Smooth muscle cell (in vitro differentiated cells): ENCODE results near the gene FOXB2. TPM values are rescaled to one million over a fixed set of nuclear protein-coding genes. Genes with fewer than 3 reads are reported as not detected.

ENCODE experiments used
- DNase-seq: peaks from one replicate; lab custom pipeline; 2025; ENCODE audit not compliant: unreplicated experiment; lab: John Stamatoyannopoulos, UW
- H2AFZ ChIP-seq: fragments of 200-600 bp; sonication (generic); 2 replicates; pipeline ENCODE4 v1.6.0; 2016; ENCODE audit warnings: antibody characterized with exemption, low read depth, mild to moderate bottlenecking
- H3F3A ChIP-seq: fragments of 200-600 bp; sonication (generic); 2 replicates; pipeline ENCODE4 v1.6.0; 2017; ENCODE audit warnings: antibody characterized with exemption, low read depth
- H3K27ac ChIP-seq: fragments of 200-600 bp; sonication (generic); 2 replicates; pipeline ENCODE4 v1.5.1; 2016; ENCODE audit warnings: low read depth, mild to moderate bottlenecking
- H3K27me3 ChIP-seq: fragments of 200-600 bp; sonication (generic); 2 replicates; pipeline ENCODE4 v1.6.1; 2016; ENCODE audit warnings: low read depth, mild to moderate bottlenecking
- H3K36me3 ChIP-seq: fragments of 200-600 bp; sonication (generic); 2 replicates; pipeline ENCODE4 v1.5.1; 2016; ENCODE audit warnings: low read depth
- H3K4me1 ChIP-seq: fragments of 200-600 bp; sonication (generic); 2 replicates; pipeline ENCODE4 v1.5.1; 2016; ENCODE audit warnings: low read depth
- H3K4me2 ChIP-seq: fragments of 200-600 bp; sonication (generic); 2 replicates; pipeline ENCODE4 v1.6.0; 2016; ENCODE audit warnings: mild to moderate bottlenecking
- H3K4me3 ChIP-seq: fragments of 200-600 bp; sonication (generic); 2 replicates; pipeline ENCODE4 v1.5.1; 2016; ENCODE audit warnings: mild to moderate bottlenecking
- H3K79me2 ChIP-seq: fragments of 200-600 bp; sonication (generic); 2 replicates; pipeline ENCODE4 v1.6.0; 2016; ENCODE audit warnings: low read depth, mild to moderate bottlenecking
- H3K9ac ChIP-seq: fragments of 200-600 bp; sonication (generic); 2 replicates; pipeline ENCODE4 v1.6.0; 2016; ENCODE audit warnings: low read depth
- H3K9me3 ChIP-seq: fragments of 200-600 bp; sonication (generic); replicated peaks from 2 replicates; pipeline ENCODE4 v1.5.1; 2016; ENCODE audit warnings: low read depth
- H4K20me1 ChIP-seq: fragments of 200-600 bp; sonication (generic); 2 replicates; pipeline ENCODE4 v1.6.0; 2016; ENCODE audit warnings: low read depth
- CTCF ChIP-seq: fragments of 200-600 bp; sonication (generic); IDR thresholded peaks from 2 replicates; pipeline ENCODE4 v1.5.1; 2017; ENCODE audit warnings: borderline replicate concordance, mild to moderate bottlenecking, antibody characterized with exemption; ENCODE audit not compliant: insufficient read depth, poor library complexity, severe bottlenecking
- WGBS: methylation state at CpG from one replicate; pipeline ENCODE4 v1.1.7; 2016; ENCODE audit warnings: low lambda C conversion rate; 5-methylcytosine and 5-hydroxymethylcytosine counted together
- polyA plus RNA-seq: library from polyadenylated mRNA; unstranded; fragments of >200 nt; fragmentation: Nextera tagmentation; extraction: Ambion mirVana; gene quantifications from 2 replicates; pipeline ENCODE4 v1.2.1, GENCODE V29; 2016
- total RNA-seq: library from RNA; depleted of rRNA; stranded (reverse); fragments of >200 nt; gene quantifications from 2 replicates; pipeline ENCODE4 v1.2.3, GENCODE V29; 2014

Gene FOXB2
- total and polyA plus RNA-seq, 2 experiments from 2014 or later = not detected

- no peaks in the 10 kb centered on the region for H3F3A ChIP-seq
- TF ChIP-seq CTCF = peak; percentile 85
- peak overlapping the region; percentile 81 for H3K4me2 ChIP-seq
- H3K36me3 ChIP-seq = no peaks in the 10 kb centered on the region
- WGBS = 4% methylated on average over 41 of the region's 42 CpGs
- H3K9ac ChIP-seq = no peak overlapping the region
- peak overlapping the region; percentile 41 for H3K4me3 ChIP-seq
- peak; percentile 46 for DNase-seq
- peak overlapping the region; percentile 76 for H2AFZ ChIP-seq
- H3K4me1 ChIP-seq = peaks cover 23% of the 10 kb centered on the region
- no peaks in the 10 kb centered on the region for H3K9me3 ChIP-seq
- no peak overlapping the region for H3K27ac ChIP-seq
- peaks cover 95% of the 10 kb centered on the region for H3K27me3 ChIP-seq
- H3K79me2 ChIP-seq = no peaks in the 10 kb centered on the region
- no peaks in the 10 kb centered on the region for H4K20me1 ChIP-seq
Measured at GRCh38 chr9:77011973-77012821, 7.3 kb upstream of the FOXB2 start.

- Histone ChIP-seq H3K4me2 (peak overlapping the region; percentile 21), H3K27ac (no peak overlapping the region), H3K4me3 (no peak overlapping the region), H3K9me3 (no peaks in the 10 kb centered on the region), H4K20me1 (no peaks in the 10 kb centered on the region), H3F3A (no peaks in the 10 kb centered on the region), H3K4me1 (peaks cover 25% of the 10 kb centered on the region), H3K9ac (no peak overlapping the region), H2AFZ (no peak overlapping the region), H3K36me3 (no peaks in the 10 kb centered on the region), H3K79me2 (no peaks in the 10 kb centered on the region), H3K27me3 (peaks cover 100% of the 10 kb centered on the region)
- no peak for TF ChIP-seq CTCF
- no peak for DNase-seq
- 12% methylated on average over 21 of the region's 21 CpGs for whole genome bisulfite sequencing
Measured at GRCh38 chr9:77013206-77013931, 6.1 kb upstream of the FOXB2 start.

GRCh38 chr9:77013932-77014596 lies 5.4 kb upstream of the FOXB2 start:
- Histone ChIP-seq H4K20me1 (no peaks in the 10 kb centered on the region), H3K27ac (no peak overlapping the region), H3K9ac (no peak overlapping the region), H3K9me3 (no peaks in the 10 kb centered on the region), H3K4me3 (no peak overlapping the region), H3K79me2 (no peaks in the 10 kb centered on the region), H3K27me3 (peaks cover 100% of the 10 kb centered on the region), H3K36me3 (no peaks in the 10 kb centered on the region), H3F3A (no peaks in the 10 kb centered on the region), H3K4me1 (peaks cover 32% of the 10 kb centered on the region), H3K4me2 (peak overlapping the region; percentile 21), H2AFZ (no peak overlapping the region)
- no peak for TF ChIP-seq CTCF
- no peak for DNase-seq
- WGBS = 4% methylated on average over 46 of the region's 46 CpGs
